HepG2 (cell line): ENCODE measurements around the gene LCE2C. TPM values are rescaled to one million over a fixed set of nuclear protein-coding genes. Genes with fewer than 3 reads are reported as not detected.

ENCODE experiments used
- ARHGAP35 ChIP-seq: sonication (generic); formaldehyde crosslinking; IDR thresholded peaks from 2 replicates; pipeline ENCODE4 v1.9.0; 2022; ENCODE audit warnings: mild to moderate bottlenecking, inconsistent platforms, moderate library complexity, missing genetic modification reagents, borderline replicate concordance
- FOXM1 ChIP-seq: sonication (generic); formaldehyde crosslinking; IDR thresholded peaks from 2 replicates; pipeline ENCODE4 v1.5.0; 2020; ENCODE audit warnings: missing genetic modification reagents
- GABPA ChIP-seq, 2 experiments: IDR thresholded peaks; 2 replicates each; pipeline ENCODE4 v1.6.1; 2011 to 2016; ENCODE audit warnings: low read depth in 2 of 2, low read length in 1 of 2, missing biosample characterization in 1 of 2, missing genetic modification characterization in 1 of 2
- KAT8 ChIP-seq: IDR thresholded peaks from 2 replicates; pipeline ENCODE4 v1.6.1; 2016; ENCODE audit warnings: missing genetic modification reagents, missing compliant biosample characterization
- MAFK ChIP-seq, 2 experiments: IDR thresholded peaks in 1 of 2; conservative IDR thresholded peaks in 1 of 2; 2 replicates each; pipeline ENCODE4 v1.6.1; 2011; ENCODE audit warnings: improper control_type of control experiment in 2 of 2, low read length in 2 of 2
- MXD4 ChIP-seq: IDR thresholded peaks from 2 replicates; pipeline ENCODE4 v1.6.1; 2016; ENCODE audit warnings: mild to moderate bottlenecking, missing biosample characterization, missing genetic modification reagents
- NCOA1 ChIP-seq: sonication (generic); formaldehyde crosslinking; IDR thresholded peaks from 2 replicates; pipeline ENCODE4 v1.9.0; 2021; ENCODE audit warnings: missing genetic modification reagents
- NFATC3 ChIP-seq: sonication (generic); formaldehyde crosslinking; IDR thresholded peaks from 2 replicates; pipeline ENCODE4 v1.5.1; 2020; ENCODE audit warnings: mild to moderate bottlenecking, missing genetic modification reagents
- RFX5 ChIP-seq: IDR thresholded peaks from 2 replicates; pipeline ENCODE4 v1.6.1; 2011; ENCODE audit warnings: low read depth, low read length, improper control_type of control experiment
- ZBTB1 ChIP-seq: sonication (generic); formaldehyde crosslinking; IDR thresholded peaks from 2 replicates; pipeline ENCODE4 v1.4.0; 2020; ENCODE audit warnings: missing genetic modification reagents, borderline replicate concordance
- ZFX ChIP-seq: sonication (generic); formaldehyde crosslinking; IDR thresholded peaks from 2 replicates; pipeline ENCODE4 v1.4.0; 2020; ENCODE audit warnings: mild to moderate bottlenecking, low read depth, missing genetic modification reagents, moderate library complexity
- ZKSCAN5 ChIP-seq: sonication (generic); formaldehyde crosslinking; IDR thresholded peaks from 2 replicates; pipeline ENCODE4 v1.5.1; 2020; ENCODE audit warnings: mild to moderate bottlenecking, missing genetic modification reagents
- ZNF207 ChIP-seq: fragments of 450-650 bp; IDR thresholded peaks from 2 replicates; pipeline ENCODE4 v1.6.1; 2016; ENCODE audit warnings: antibody characterized with exemption, borderline replicate concordance
- ZNF234 ChIP-seq: sonication (generic); formaldehyde crosslinking; conservative IDR thresholded peaks from 2 replicates; pipeline ENCODE4 v1.5.1; 2020; ENCODE audit warnings: mild to moderate bottlenecking, missing genetic modification reagents
- ZNF33A ChIP-seq: sonication (generic); formaldehyde crosslinking; IDR thresholded peaks from 2 replicates; pipeline ENCODE4 v1.5.1; 2020; ENCODE audit warnings: missing genetic modification reagents, mild to moderate bottlenecking, moderate library complexity, borderline replicate concordance
- ZNF430 ChIP-seq: sonication (generic); formaldehyde crosslinking; IDR thresholded peaks from 2 replicates; pipeline ENCODE4 v1.9.0; 2021; ENCODE audit warnings: mild to moderate bottlenecking, missing genetic modification reagents
- ZNF552 ChIP-seq: sonication (generic); formaldehyde crosslinking; IDR thresholded peaks from 2 replicates; pipeline ENCODE4 v1.9.0; 2022; ENCODE audit warnings: missing genetic modification reagents, mild to moderate bottlenecking, borderline replicate concordance
- ZNF562 ChIP-seq: sonication (generic); formaldehyde crosslinking; IDR thresholded peaks from 2 replicates; pipeline ENCODE4 v1.8.0; 2022; ENCODE audit warnings: missing genetic modification reagents, borderline replicate concordance
- ZNF652 ChIP-seq: IDR thresholded peaks from 2 replicates; pipeline ENCODE4 v1.6.1; 2016; ENCODE audit warnings: low read depth, borderline replicate concordance
- polyA plus RNA-seq, 8 experiments: library from polyadenylated mRNA; depleted of rRNA in 3 of 8; stranded (reverse) in 7 of 8; unstranded in 1 of 8; fragments of >200 nt; fragmentation: Illumina TruSeq in 4 of 8; extraction: Trizol in 4 of 8; gene quantifications; 2 replicates each; pipeline versions ENCODE4 v1.2.1 to v1.2.3, GENCODE V29; 2011 to 2016; ENCODE audit warnings: low read depth in 4 of 8, missing spikeins in 1 of 8, mixed read lengths in 1 of 8; ENCODE audit not compliant: insufficient read depth in 1 of 8
- total RNA-seq, 5 experiments: library from RNA; depleted of rRNA; stranded (reverse); fragments of >200 nt; fragmentation: Illumina TruSeq; extraction: Trizol; gene quantifications; 2 replicates each; pipeline ENCODE4 v1.2.3, GENCODE V29; 2016; ENCODE audit warnings: low read depth in 1 of 5
- TF ChIP-seq, protein P1 (sequence below): sonication (generic); formaldehyde crosslinking; IDR thresholded peaks from 2 replicates; pipeline ENCODE4 v1.5.0; 2020; ENCODE audit warnings: mild to moderate bottlenecking, missing genetic modification reagents, borderline replicate concordance
- TF ChIP-seq, protein P2 (sequence below): sonication (generic); formaldehyde crosslinking; IDR thresholded peaks from 2 replicates; pipeline ENCODE4 v1.5.1; 2020; ENCODE audit warnings: mild to moderate bottlenecking, moderate library complexity, missing genetic modification reagents

The LCE2C gene
- total and polyA plus RNA-seq, 2 of the 13 experiments (the other 11 are each of a cell fraction or from before 2014, with no cell fraction given): not detected

DNA sequence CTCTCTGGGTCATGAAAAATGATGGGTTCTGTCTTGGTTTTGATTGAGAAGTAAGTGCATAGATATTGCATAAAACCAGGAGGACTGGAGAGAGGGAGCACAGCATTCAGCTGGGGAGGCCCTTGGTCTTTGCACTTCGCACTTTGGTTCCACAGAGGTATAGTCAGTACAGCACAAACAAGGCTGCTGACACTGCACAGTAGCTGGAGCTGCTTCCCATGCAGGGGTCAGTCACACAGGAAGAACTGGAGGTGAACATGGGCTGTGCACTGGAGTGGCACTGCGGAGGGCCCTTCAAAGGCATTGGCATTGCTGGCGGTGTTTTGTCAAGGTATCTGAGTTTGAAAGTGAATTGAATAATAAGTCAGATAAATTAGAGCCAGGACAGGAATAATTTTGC is 16.4 kb upstream of the LCE2C start (continued):
- TF ChIP-seq ZFX (CRISPR knock-in tag) (no peak), MAFK (conservative IDR thresholded peaks at IDR 0.05 in 1 of 2, IDR thresholded peaks at IDR 0.05 in 1 of 2; ENCODE audit: low read length in 2 of 2) (peak; percentile 32 to 59; a peak in 3 of 4 replicates), KAT8 (CRISPR knock-in tag) (no peak), ZNF207 (no peak), FOXM1 (CRISPR knock-in tag) (no peak), NFATC3 (CRISPR knock-in tag) (no peak), ZNF430 (CRISPR knock-in tag) (no peak), ZBTB1 (no peak), ZNF234 (CRISPR knock-in tag) (no peak), ZNF552 (CRISPR knock-in tag) (no peak), ARHGAP35 (CRISPR knock-in tag) (no peak), MXD4 (no peak), GABPA (IDR thresholded peaks at IDR 0.05; ENCODE audit: low read depth, low read length) (no peak), GABPA (CRISPR knock-in tag; IDR thresholded peaks at IDR 0.05; ENCODE audit: low read depth) (peak; percentile 31; the same call in 1 of the 2 replicates), ZNF652 (CRISPR knock-in tag) (no peak), RFX5 (no peak), ZKSCAN5 (CRISPR knock-in tag) (peak; percentile 87), ZNF562 (no peak), ZNF33A (CRISPR knock-in tag) (no peak), NCOA1 (CRISPR knock-in tag) (no peak)
- TF ChIP-seq, protein P1, sequence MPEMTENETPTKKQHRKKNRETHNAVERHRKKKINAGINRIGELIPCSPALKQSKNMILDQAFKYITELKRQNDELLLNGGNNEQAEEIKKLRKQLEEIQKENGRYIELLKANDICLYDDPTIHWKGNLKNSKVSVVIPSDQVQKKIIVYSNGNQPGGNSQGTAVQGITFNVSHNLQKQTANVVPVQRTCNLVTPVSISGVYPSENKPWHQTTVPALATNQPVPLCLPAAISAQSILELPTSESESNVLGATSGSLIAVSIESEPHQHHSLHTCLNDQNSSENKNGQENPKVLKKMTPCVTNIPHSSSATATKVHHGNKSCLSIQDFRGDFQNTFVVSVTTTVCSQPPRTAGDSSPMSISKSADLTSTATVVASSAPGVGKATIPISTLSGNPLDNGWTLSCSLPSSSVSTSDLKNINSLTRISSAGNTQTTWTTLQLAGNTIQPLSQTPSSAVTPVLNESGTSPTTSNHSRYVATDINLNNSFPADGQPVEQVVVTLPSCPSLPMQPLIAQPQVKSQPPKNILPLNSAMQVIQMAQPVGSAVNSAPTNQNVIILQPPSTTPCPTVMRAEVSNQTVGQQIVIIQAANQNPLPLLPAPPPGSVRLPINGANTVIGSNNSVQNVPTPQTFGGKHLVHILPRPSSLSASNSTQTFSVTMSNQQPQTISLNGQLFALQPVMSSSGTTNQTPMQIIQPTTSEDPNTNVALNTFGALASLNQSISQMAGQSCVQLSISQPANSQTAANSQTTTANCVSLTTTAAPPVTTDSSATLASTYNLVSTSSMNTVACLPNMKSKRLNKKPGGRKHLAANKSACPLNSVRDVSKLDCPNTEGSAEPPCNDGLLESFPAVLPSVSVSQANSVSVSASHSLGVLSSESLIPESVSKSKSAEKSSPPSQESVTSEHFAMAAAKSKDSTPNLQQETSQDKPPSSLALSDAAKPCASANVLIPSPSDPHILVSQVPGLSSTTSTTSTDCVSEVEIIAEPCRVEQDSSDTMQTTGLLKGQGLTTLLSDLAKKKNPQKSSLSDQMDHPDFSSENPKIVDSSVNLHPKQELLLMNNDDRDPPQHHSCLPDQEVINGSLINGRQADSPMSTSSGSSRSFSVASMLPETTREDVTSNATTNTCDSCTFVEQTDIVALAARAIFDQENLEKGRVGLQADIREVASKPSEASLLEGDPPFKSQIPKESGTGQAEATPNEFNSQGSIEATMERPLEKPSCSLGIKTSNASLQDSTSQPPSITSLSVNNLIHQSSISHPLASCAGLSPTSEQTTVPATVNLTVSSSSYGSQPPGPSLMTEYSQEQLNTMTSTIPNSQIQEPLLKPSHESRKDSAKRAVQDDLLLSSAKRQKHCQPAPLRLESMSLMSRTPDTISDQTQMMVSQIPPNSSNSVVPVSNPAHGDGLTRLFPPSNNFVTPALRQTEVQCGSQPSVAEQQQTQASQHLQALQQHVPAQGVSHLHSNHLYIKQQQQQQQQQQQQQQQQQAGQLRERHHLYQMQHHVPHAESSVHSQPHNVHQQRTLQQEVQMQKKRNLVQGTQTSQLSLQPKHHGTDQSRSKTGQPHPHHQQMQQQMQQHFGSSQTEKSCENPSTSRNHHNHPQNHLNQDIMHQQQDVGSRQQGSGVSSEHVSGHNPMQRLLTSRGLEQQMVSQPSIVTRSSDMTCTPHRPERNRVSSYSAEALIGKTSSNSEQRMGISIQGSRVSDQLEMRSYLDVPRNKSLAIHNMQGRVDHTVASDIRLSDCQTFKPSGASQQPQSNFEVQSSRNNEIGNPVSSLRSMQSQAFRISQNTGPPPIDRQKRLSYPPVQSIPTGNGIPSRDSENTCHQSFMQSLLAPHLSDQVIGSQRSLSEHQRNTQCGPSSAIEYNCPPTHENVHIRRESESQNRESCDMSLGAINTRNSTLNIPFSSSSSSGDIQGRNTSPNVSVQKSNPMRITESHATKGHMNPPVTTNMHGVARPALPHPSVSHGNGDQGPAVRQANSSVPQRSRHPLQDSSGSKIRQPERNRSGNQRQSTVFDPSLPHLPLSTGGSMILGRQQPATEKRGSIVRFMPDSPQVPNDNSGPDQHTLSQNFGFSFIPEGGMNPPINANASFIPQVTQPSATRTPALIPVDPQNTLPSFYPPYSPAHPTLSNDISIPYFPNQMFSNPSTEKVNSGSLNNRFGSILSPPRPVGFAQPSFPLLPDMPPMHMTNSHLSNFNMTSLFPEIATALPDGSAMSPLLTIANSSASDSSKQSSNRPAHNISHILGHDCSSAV (CRISPR knock-in tag): no peak
- TF ChIP-seq, protein P2, sequence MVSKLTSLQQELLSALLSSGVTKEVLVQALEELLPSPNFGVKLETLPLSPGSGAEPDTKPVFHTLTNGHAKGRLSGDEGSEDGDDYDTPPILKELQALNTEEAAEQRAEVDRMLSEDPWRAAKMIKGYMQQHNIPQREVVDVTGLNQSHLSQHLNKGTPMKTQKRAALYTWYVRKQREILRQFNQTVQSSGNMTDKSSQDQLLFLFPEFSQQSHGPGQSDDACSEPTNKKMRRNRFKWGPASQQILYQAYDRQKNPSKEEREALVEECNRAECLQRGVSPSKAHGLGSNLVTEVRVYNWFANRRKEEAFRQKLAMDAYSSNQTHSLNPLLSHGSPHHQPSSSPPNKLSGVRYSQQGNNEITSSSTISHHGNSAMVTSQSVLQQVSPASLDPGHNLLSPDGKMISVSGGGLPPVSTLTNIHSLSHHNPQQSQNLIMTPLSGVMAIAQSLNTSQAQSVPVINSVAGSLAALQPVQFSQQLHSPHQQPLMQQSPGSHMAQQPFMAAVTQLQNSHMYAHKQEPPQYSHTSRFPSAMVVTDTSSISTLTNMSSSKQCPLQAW (CRISPR knock-in tag): no peak
